ENCODE measurements around the gene ZNF799. TPM values are rescaled to one million over a fixed set of nuclear protein-coding genes. Genes with fewer than 3 reads are reported as not detected.
"Not testable (repeated sequence)": the region's sequence is repeated elsewhere in the genome, so short reads cannot be mapped to it uniquely, and the experiment has no call there.

Gene ZNF799
- total RNA-seq, result 1 to 10 TPM; 2.8 to 3.8 TPM

GRCh38 chr19:12400633-12401502 lies at the start of gene ZNF799:
Gene ZNF799, minus strand, starts transcription at chr19:12401271. Its CDS starts 201 bp downstream, at chr19:12401070.
- ChIA-PET POLR2A (interaction anchor here (0.7 kb wide), 2 partner anchors 533 to 1471 kb away, joined by 4 to 5 read pairs; partner anchors contain the start of gene FARSA), CTCF (interaction anchor here (0.6 to 1.5 kb wide), 6 partner anchors 67 to 556 kb away, joined by 3 to 5 read pairs (median 4); no protein-coding TSS in a partner anchor)

GRCh38 chr19:12450844-12451243 lies 49.8 kb upstream of the ZNF799 start:
- CTCF ChIA-PET, result no interaction called here
- POLR2A ChIA-PET, result interaction anchor here (0.6 kb wide), 1 partner anchor 30 kb away, joined by 8 read pairs; no protein-coding TSS in a partner anchor

GRCh38 chr19:12448808-12449207 lies 47.7 kb upstream of the ZNF799 start:
- ChIA-PET POLR2A (no interaction called here), CTCF (no interaction called here)

GRCh38 chr19:12440541-12441316 lies 39.7 kb upstream of the ZNF799 start, which contains the start of gene ZNF443:
Gene ZNF443, minus strand, starts transcription at chr19:12441021. Its CDS starts 107 bp downstream, at chr19:12440914.
- POLR2A ChIA-PET, result interaction anchor here (0.6 to 1.2 kb wide), 3 partner anchors 54 to 170 kb away, joined by 3 to 4 read pairs (median 4); partner anchors contain the start of genes ZNF490, ZNF563 and ZNF791
- CTCF ChIA-PET, result interaction anchor here (0.7 to 0.8 kb wide), 2 partner anchors 109 to 447 kb away, joined by 3 read pairs; no protein-coding TSS in a partner anchor

GRCh38 chr19:12439686-12440540 lies 38.8 kb upstream of the ZNF799 start:
- CTCF ChIA-PET, result not testable (repeated sequence)
- POLR2A ChIA-PET, result interaction anchor here (1.2 kb wide), 1 partner anchor 107 kb away, joined by 4 read pairs; the partner anchor contains the start of gene ZNF563

GRCh38 chr19:12430726-12431299 lies 29.7 kb upstream of the ZNF799 start:
- CTCF ChIA-PET, POLR2A ChIA-PET: not testable (repeated sequence)

GRCh38 chr19:12425888-12426274 lies 24.8 kb upstream of the ZNF799 start:
- POLR2A ChIA-PET, result interaction anchor here (0.6 kb wide), 1 partner anchor 916 kb away, joined by 3 read pairs; no protein-coding TSS in a partner anchor

GRCh38 chr19:12425236-12425887 lies 24.3 kb upstream of the ZNF799 start:
- POLR2A ChIA-PET, result no interaction called here

More at GRCh38 chr19:12425888-12426274, 24.8 kb upstream of the ZNF799 start:
- CTCF ChIA-PET, result no interaction called here

GRCh38 chr19:12417273-12417672 lies 16.2 kb upstream of the ZNF799 start:
- POLR2A ChIA-PET, CTCF ChIA-PET: not testable (repeated sequence)

More at GRCh38 chr19:12425236-12425887, 24.3 kb upstream of the ZNF799 start:
- CTCF ChIA-PET, result no interaction called here

- CTCF ChIA-PET, result no interaction called here
- POLR2A ChIA-PET, result no interaction called here
Measured at GRCh38 chr19:12411893-12412292, 10.8 kb upstream of the ZNF799 start.

- POLR2A ChIA-PET, CTCF ChIA-PET: not testable (repeated sequence)
Measured at GRCh38 chr19:12399901-12400632, 1.0 kb downstream of the ZNF799 start.

- CTCF ChIA-PET, result interaction anchor here (0.6 kb wide), 1 partner anchor 212 kb away, joined by 3 read pairs; no protein-coding TSS in a partner anchor
Measured at GRCh38 chr19:12391148-12391547, 9.9 kb downstream of the ZNF799 start.

GRCh38 chr19:12386365-12386764 lies 14.7 kb downstream of the ZNF799 start:
- POLR2A ChIA-PET, CTCF ChIA-PET: not testable (repeated sequence)

More at GRCh38 chr19:12391148-12391547, 9.9 kb downstream of the ZNF799 start:
- POLR2A ChIA-PET, result not testable (repeated sequence)

GRCh38 chr19:12380444-12380737 lies 20.7 kb downstream of the ZNF799 start:
- ChIA-PET CTCF (interaction anchor here (0.6 kb wide), 1 partner anchor 80 kb away, joined by 4 read pairs; no protein-coding TSS in a partner anchor), POLR2A (no interaction called here)

GRCh38 chr19:12379732-12380443 lies 21.2 kb downstream of the ZNF799 start:
- POLR2A ChIA-PET, result no interaction called here
- CTCF ChIA-PET, result interaction anchor here (0.6 kb wide), 1 partner anchor 79 kb away, joined by 4 read pairs; no protein-coding TSS in a partner anchor

- ChIA-PET POLR2A (no interaction called here), CTCF (interaction anchor here (0.7 kb wide), 1 partner anchor 265 kb away, joined by 3 read pairs; no protein-coding TSS in a partner anchor)
Measured at GRCh38 chr19:12374026-12374425, 27.0 kb downstream of the ZNF799 start.

All from activated CD8-positive, alpha-beta memory T cell treated with anti-CD3 and anti-CD28 coated beads for 36 hours (primary cell).